Stomach (tissue), 9 donors: ENCODE measurements around the gene CD79B. TPM values are rescaled to one million over a fixed set of nuclear protein-coding genes. Genes with fewer than 3 reads are reported as not detected.
"Not testable (repeated sequence)": the region's sequence is repeated elsewhere in the genome, so short reads cannot be mapped to it uniquely, and the experiment has no call there.

ENCODE experiments used
- DNase-seq, 2 donors: peaks; one replicate each; pipeline versions ENCODE4 v3.0.0 to v3.0.0-alpha.2; 2013 to 2019
- H3K27ac ChIP-seq, 5 donors: fragments of 200-600 bp in 4 of 5; sonication (generic) in 4 of 5; one replicate each; pipeline ENCODE4 v1.5.1; 2013 to 2019; ENCODE audit warnings: mild to moderate bottlenecking in 1 of 5, moderate library complexity in 1 of 5
- H3K27me3 ChIP-seq, 3 donors: fragments of 200-600 bp; sonication (generic); one replicate each; pipeline ENCODE4 v1.5.1; 2017 to 2019; ENCODE audit warnings: mixed run types in 1 of 3
- H3K36me3 ChIP-seq, 4 donors: fragments of 200-600 bp; sonication (generic); 1 replicate in 3 of 4; 2 replicates in 1 of 4; pipeline ENCODE4 v1.5.1; 2016 to 2019
- H3K4me1 ChIP-seq, 4 donors: fragments of 200-600 bp; sonication (generic); one replicate each; pipeline ENCODE4 v1.5.1; 2016 to 2019
- H3K4me3 ChIP-seq, 4 donors: fragments of 200-600 bp; sonication (generic) in 3 of 4; one replicate each; pipeline ENCODE4 v1.5.1; 2016 to 2019; ENCODE audit warnings: mild to moderate bottlenecking in 1 of 4
- H3K9me3 ChIP-seq, 4 donors: fragments of 200-600 bp; sonication (generic); one replicate each; pipeline ENCODE4 v1.5.1; 2016 to 2019
- EP300 ChIP-seq: sonication (generic); formaldehyde crosslinking; IDR thresholded peaks from one replicate; pipeline ENCODE4 v1.6.1; 2017; ENCODE audit warnings: antibody characterized with exemption
- POLR2A ChIP-seq, 4 donors: fragments of 450-650 bp; IDR thresholded peaks; one replicate each; pipeline ENCODE4 v1.6.1; 2016; ENCODE audit warnings: antibody characterized with exemption in 4 of 4, control low read depth in 2 of 4, mild to moderate bottlenecking in 1 of 4, moderate library complexity in 1 of 4
- POLR2AphosphoS5 ChIP-seq, 3 donors: sonication (generic); formaldehyde crosslinking; IDR thresholded peaks; one replicate each; pipeline ENCODE4 v1.6.1; 2016; ENCODE audit warnings: antibody characterized with exemption in 3 of 3
- WGBS, 5 donors: extraction: QIAGEN DNeasy Blood & Tissue Kit in 3 of 5; methylation state at CpG; one replicate each; pipeline versions ENCODE4 v1.1.5 to v1.1.7; 2013 to 2018; 5-methylcytosine and 5-hydroxymethylcytosine counted together
- intact Hi-C: fragments of 100-400 bp; cut with DNase I; formaldehyde crosslinking; loops from one replicate; pipeline ENCODE4 v1.15.1; 2023; ENCODE audit warnings: low total_unique reads
- polyA plus RNA-seq, 3 donors: library from polyadenylated mRNA; stranded (reverse); fragments of 200-250 nt; gene quantifications; one replicate each; pipeline ENCODE4 v1.2.3, GENCODE V29; 2013
- total RNA-seq, 5 donors: library from RNA; depleted of rRNA; stranded (reverse); fragments of >200 nt; gene quantifications; one replicate each; pipeline versions ENCODE4 v1.1.0 to v1.2.3, GENCODE V29; 2014 to 2016
- TF ChIP-seq, protein P1 (sequence below), 7 experiments: fragments of 450-650 bp in 4 of 7; fragments of 200-600 bp in 3 of 7; sonication (generic) in 3 of 7; IDR thresholded peaks; one replicate each; pipeline ENCODE4 v1.5.1; 2016 to 2019; ENCODE audit warnings: antibody characterized with exemption in 7 of 7, control low read depth in 2 of 7, mild to moderate bottlenecking in 1 of 7
- donor health status: healthy with polysubstance abuse.
- donor health status: Bipolar disorder and iron deficiency.
- donor health status: healthy.

CD79B gene
- total and polyA plus RNA-seq, 8 donors = 1.7 to 9.7 (median 5.3) TPM; not detected in 3

DNA sequence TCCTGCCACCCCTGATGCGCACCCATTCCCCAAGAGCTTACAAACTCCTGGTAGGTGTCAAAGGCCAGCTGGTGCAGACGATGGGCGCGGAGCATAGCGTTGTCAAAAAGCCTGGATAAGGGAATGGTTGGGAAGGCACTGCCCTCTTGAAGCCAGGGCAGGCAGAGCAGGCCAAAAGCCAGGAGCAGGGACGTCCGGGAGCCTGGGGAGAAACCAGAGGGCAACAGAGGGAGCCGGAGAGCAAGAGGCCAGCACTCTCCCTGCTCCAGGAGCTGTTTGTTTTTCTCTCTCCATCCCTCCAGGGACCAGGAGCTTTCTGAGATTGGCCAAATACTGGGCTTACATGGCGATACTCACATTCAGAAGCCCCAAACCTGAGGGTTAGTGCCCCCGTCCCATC, 13.8 kb downstream of the CD79B start:
- Histone ChIP-seq H3K27me3 (peaks cover 0 to 19% (median 3%) of the 10 kb centered on the region in 3 donors), H3K9me3 (no peaks in the 10 kb centered on the region), H3K4me3 (no peak overlapping the region), H3K36me3 (no peaks in the 10 kb centered on the region), H3K4me1 (peaks cover 0 to 4% (median 0%) of the 10 kb centered on the region in 4 donors), H3K27ac (no peak overlapping the region)
- DNase-seq = no peak
- 40 to 61% (median 51%) methylated on average over 7 to 10 of the region's 10 CpGs for WGBS, 5 donors
- no peak for TF ChIP-seq POLR2AphosphoS5 (IDR thresholded peaks at IDR 0.05)
- TF ChIP-seq POLR2A (IDR thresholded peaks at IDR 0.05) = no peak
- no peak for TF ChIP-seq EP300
- TF ChIP-seq, protein P1, sequence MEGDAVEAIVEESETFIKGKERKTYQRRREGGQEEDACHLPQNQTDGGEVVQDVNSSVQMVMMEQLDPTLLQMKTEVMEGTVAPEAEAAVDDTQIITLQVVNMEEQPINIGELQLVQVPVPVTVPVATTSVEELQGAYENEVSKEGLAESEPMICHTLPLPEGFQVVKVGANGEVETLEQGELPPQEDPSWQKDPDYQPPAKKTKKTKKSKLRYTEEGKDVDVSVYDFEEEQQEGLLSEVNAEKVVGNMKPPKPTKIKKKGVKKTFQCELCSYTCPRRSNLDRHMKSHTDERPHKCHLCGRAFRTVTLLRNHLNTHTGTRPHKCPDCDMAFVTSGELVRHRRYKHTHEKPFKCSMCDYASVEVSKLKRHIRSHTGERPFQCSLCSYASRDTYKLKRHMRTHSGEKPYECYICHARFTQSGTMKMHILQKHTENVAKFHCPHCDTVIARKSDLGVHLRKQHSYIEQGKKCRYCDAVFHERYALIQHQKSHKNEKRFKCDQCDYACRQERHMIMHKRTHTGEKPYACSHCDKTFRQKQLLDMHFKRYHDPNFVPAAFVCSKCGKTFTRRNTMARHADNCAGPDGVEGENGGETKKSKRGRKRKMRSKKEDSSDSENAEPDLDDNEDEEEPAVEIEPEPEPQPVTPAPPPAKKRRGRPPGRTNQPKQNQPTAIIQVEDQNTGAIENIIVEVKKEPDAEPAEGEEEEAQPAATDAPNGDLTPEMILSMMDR (IDR thresholded peaks at IDR 0.05) = no peak
- intact Hi-C loops = loop anchor here (10.0 kb wide), 1 partner anchor 216 kb away; the partner anchor contains the start of gene ERN1

DNA sequence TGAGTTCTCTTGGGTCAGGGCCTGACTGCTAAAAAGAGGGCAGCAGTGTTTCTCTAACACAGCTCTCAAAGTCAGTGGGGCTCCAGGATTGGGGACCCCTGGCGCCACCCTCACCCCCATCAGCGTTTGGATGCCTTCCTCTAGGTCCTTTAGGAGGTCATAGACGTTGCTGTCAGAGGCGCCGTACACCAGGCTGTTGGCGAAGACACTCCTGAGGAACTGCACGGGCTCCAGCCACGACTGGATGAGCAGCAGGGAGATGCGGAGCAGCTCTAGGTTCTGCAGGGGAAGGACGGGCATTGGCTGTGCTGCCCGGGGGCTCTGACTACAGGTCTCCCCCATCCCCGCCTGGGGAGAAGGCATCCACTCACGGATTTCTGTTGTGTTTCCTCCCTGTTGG, 14.5 kb downstream of the CD79B start:
- DNase-seq = no peak
- intact Hi-C loops = loop anchor here (10.0 kb wide), 1 partner anchor 217 kb away; the partner anchor contains the start of gene ERN1
- Histone ChIP-seq H3K27ac (no peak overlapping the region), H3K4me3 (no peak overlapping the region), H3K9me3 (no peaks in the 10 kb centered on the region), H3K27me3 (peaks cover 0 to 19% (median 3%) of the 10 kb centered on the region in 3 donors), H3K36me3 (no peaks in the 10 kb centered on the region), H3K4me1 (peaks cover 0 to 4% (median 0%) of the 10 kb centered on the region in 4 donors)
- 69 to 88% (median 72%) methylated on average over 9 to 13 of the region's 13 CpGs for WGBS, 5 donors
- TF ChIP-seq, protein P1 (IDR thresholded peaks at IDR 0.05) = no peak
- no peak for TF ChIP-seq EP300
- no peak for TF ChIP-seq POLR2A (IDR thresholded peaks at IDR 0.05)
- TF ChIP-seq POLR2AphosphoS5 (IDR thresholded peaks at IDR 0.05) = no peak

DNA sequence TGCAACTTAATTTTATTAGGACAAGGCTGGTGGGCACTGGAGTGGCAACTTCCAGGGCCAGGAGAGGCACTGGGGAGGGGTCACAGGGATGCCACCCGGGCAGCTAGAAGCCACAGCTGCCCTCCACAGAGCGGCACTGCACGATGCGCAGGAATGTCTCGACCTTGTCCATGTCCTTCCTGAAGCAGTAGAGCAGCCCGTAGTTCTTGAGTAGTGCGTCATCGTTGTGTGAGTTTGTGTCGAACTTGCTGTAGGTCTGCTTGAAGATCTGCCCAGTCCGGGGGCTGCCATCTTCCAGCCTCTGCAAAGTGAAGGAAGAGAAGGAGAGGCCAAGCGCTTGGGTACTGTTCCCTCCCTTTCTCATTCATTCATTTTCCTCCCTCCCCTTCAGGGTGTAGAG, 14.9 kb downstream of the CD79B start:
- H3K9me3 ChIP-seq, DNase-seq, H3K36me3 ChIP-seq, H3K4me3 ChIP-seq, H3K27ac ChIP-seq, H3K4me1 ChIP-seq: not testable (repeated sequence)
- H3K27me3 ChIP-seq = peaks cover 0 to 19% (median 3%) of the 10 kb centered on the region in 3 donors
- intact Hi-C loops = loop anchor here (10.0 kb wide), 1 partner anchor 218 kb away; the partner anchor contains the start of gene ERN1
- 86 to 92% (median 90%) methylated on average over 8 to 11 of the region's 11 CpGs for WGBS, 5 donors

DNA sequence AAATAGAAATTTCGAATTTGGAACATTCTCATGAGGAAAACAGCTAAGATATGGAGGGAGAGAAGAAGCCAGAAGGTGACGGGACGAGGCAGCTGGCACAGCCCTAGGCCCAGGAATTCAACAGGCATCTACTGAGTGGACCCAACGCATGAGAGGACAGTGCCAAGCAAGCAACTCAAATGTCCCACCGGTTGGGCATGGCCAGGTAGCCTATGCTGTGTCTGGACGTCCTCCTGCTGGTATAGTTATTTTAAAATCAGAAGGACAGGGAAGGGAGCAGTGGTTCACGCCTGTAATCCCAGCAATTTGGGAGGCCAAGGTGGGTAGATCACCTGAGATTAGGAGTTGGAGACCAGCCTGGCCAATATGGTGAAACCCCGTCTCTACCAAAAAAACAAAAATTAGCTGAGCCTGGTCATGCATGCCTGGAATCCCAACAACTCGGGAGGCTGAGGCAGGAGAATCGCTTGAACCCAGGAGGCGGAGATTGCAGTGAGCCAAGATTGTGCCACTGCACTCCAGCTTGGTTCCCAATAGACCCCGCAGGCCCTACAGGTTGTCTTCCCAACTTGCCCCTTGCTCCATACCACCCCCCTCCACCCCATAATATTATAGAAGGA, 15.5 kb downstream of the CD79B start:
- 73 to 85% (median 82%) methylated on average over 11 to 12 of the region's 12 CpGs for WGBS, 5 donors
- TF ChIP-seq, protein P1 (IDR thresholded peaks at IDR 0.05) = no peak
- TF ChIP-seq POLR2AphosphoS5 (IDR thresholded peaks at IDR 0.05) (no peak), POLR2A (IDR thresholded peaks at IDR 0.05) (no peak), EP300 (no peak)
- Histone ChIP-seq H3K4me1 (peaks cover 0 to 4% (median 0%) of the 10 kb centered on the region in 4 donors), H3K4me3 (no peak overlapping the region), H3K27ac (no peak overlapping the region), H3K9me3 (no peaks in the 10 kb centered on the region), H3K36me3 (no peaks in the 10 kb centered on the region), H3K27me3 (peaks cover 0 to 20% (median 3%) of the 10 kb centered on the region in 3 donors)
- intact Hi-C loops = loop anchor here (10.0 kb wide), 1 partner anchor 218 kb away; the partner anchor contains the start of gene ERN1
- no peak for DNase-seq

DNA sequence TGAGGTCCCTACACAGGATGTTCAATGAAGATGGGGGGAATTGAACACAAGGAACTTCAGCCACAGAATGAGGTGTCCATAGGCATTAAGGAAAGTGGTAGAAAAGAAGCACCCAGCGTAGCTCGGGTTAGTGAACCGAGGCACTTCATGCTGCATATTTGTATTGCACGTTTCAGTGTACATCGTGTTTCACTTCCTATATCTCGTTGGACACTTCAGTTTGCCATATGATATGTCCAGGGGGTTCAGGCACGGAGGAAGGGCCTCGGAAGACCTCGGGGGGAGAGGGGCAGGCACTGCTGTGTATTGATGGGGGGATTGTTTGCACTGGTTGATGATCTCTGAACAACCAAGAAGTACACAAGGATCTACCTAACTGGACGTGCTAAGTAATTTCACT, 16.4 kb downstream of the CD79B start:
- intact Hi-C loops = loop anchor here (10.0 kb wide), 1 partner anchor 219 kb away; the partner anchor contains the start of gene ERN1

More for the DNA sequence above, 16.4 kb downstream of the CD79B start:
- H3K36me3 ChIP-seq, H3K9me3 ChIP-seq, H3K27ac ChIP-seq, H3K4me3 ChIP-seq, H3K4me1 ChIP-seq, DNase-seq: not testable (repeated sequence)
- WGBS, 5 donors = 64 to 79% (median 73%) methylated on average over 10 of the region's 10 CpGs
- peaks cover 0 to 30% (median 3%) of the 10 kb centered on the region in 3 donors for H3K27me3 ChIP-seq
